ENCODE measurements around the gene CHCHD4.

DNA sequence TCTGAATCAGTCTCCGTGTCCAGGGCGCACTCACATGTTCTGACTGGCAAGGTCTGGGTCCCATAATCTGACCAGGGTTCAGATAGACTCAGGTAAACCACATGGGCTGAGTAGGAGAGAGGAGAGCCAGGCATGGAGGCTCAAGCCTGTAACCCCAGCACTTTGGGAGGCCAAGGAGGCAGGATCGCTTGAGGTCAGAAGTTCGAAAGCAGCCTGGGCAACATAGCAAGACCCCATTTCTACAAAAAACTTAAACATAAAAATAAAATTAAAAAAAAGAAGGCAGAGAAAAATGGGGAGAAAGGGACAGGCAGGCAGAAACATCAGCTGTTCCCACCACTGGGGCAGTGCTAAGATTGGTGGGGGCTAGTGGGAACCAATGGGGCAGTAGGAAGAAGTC, 5.6 kb upstream of the CHCHD4 start:
- TF ChIP-seq, protein P1, sequence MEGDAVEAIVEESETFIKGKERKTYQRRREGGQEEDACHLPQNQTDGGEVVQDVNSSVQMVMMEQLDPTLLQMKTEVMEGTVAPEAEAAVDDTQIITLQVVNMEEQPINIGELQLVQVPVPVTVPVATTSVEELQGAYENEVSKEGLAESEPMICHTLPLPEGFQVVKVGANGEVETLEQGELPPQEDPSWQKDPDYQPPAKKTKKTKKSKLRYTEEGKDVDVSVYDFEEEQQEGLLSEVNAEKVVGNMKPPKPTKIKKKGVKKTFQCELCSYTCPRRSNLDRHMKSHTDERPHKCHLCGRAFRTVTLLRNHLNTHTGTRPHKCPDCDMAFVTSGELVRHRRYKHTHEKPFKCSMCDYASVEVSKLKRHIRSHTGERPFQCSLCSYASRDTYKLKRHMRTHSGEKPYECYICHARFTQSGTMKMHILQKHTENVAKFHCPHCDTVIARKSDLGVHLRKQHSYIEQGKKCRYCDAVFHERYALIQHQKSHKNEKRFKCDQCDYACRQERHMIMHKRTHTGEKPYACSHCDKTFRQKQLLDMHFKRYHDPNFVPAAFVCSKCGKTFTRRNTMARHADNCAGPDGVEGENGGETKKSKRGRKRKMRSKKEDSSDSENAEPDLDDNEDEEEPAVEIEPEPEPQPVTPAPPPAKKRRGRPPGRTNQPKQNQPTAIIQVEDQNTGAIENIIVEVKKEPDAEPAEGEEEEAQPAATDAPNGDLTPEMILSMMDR (conservative IDR thresholded peaks at IDR 0.05 in 1 of 2, IDR thresholded peaks at IDR 0.05 in 1 of 2; ENCODE audit: extremely low read depth in 1 of 2, insufficient read depth in 1 of 2, low read depth in 1 of 2, low read length in 2 of 2), result no peak
- TF ChIP-seq EZH2 (IDR thresholded peaks at IDR 0.05; ENCODE audit: borderline replicate concordance, low read length), result no peak

All from mammary epithelial cell (primary cell).